ENCODE measurements around the gene NR0B1. TPM values are rescaled to one million over a fixed set of nuclear protein-coding genes. Genes with fewer than 3 reads are reported as not detected.

The NR0B1 gene
- polyA plus RNA-seq, 1 of the 3 experiments (the other 2 are of a cell fraction) = 2.2 TPM

DNA sequence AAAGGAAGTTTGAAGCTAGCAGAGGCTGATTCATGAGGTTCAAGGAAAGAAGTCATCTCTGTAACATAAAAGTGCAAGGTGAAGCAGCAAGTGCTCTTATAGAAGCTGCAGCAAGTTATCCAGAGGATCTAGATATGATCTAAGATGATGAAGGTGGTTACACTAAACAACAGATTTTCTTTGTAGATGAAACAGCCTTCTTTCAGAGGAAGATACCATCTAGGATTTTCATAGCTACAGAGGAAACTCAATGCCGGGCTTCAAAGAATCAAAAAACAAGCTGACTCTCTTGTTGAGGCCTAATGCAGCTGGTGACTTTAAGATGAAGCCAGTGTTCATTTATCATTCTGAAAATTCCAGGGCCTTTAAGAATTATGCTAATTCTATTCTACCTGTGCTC lies 28.8 kb downstream of the NR0B1 start (continued):
- TF ChIP-seq, protein P1, sequence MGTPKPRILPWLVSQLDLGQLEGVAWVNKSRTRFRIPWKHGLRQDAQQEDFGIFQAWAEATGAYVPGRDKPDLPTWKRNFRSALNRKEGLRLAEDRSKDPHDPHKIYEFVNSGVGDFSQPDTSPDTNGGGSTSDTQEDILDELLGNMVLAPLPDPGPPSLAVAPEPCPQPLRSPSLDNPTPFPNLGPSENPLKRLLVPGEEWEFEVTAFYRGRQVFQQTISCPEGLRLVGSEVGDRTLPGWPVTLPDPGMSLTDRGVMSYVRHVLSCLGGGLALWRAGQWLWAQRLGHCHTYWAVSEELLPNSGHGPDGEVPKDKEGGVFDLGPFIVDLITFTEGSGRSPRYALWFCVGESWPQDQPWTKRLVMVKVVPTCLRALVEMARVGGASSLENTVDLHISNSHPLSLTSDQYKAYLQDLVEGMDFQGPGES (IDR thresholded peaks at IDR 0.05; ENCODE audit: low read depth, low read length) = no peak

DNA sequence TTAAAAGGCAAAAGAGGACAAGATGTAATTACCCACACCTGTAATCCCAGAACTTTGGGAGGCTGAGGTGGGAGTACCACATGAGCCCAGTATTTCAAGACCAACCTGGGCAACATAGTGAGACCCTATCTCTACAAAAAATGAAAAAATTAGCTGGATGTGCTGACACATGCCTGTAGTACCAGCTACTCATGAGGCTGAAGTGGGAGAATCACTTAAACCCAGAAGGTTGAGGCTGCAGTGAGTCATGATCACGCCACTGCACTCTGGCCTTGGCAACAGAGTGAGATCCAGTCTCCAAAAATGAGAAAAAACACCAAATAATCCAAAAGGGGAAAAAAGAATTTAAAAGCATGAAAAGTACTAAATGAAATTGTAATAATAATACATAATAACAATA lies 30.8 kb downstream of the NR0B1 start:
- H4K20me1 ChIP-seq (ENCODE audit: insufficient read depth) = no peaks in the 10 kb centered on the region
- no peaks in the 10 kb centered on the region for H3F3A ChIP-seq (replicated peaks; ENCODE audit: insufficient read depth)
- no peaks in the 10 kb centered on the region for H3K36me3 ChIP-seq (replicated peaks in 1 of 2; ENCODE audit: control insufficient read depth in 1 of 2, insufficient read depth in 2 of 2, low read length in 1 of 2)
- H3K4me2 ChIP-seq = no peak overlapping the region
- H2AFZ ChIP-seq (ENCODE audit: low read depth) = no peak overlapping the region
- no peak overlapping the region for H3K9ac ChIP-seq
- no peak overlapping the region for H3K4me3 ChIP-seq (ENCODE audit: low read depth in 2 of 2, low read length in 1 of 2)
- no peaks in the 10 kb centered on the region for H3K9me3 ChIP-seq
- no peak overlapping the region for H3K27ac ChIP-seq (ENCODE audit: low read depth in 2 of 2, low read length in 1 of 2)
- ChIA-PET POLR2A (no interaction called here), CTCF (no interaction called here)
- H3K27me3 ChIP-seq (ENCODE audit: insufficient read depth) = no peaks in the 10 kb centered on the region
- 64% methylated on average over 1 of the region's 1 CpG for WGBS (ENCODE audit: low lambda C conversion rate)
- H3K4me1 ChIP-seq (ENCODE audit: control insufficient read depth in 1 of 2, insufficient read depth in 2 of 2, low read depth in 1 of 2, low read length in 1 of 2) = peaks cover 0 to 5% of the 10 kb centered on the region in 2 experiments; a peak in 1 of 4 replicates
- no peak for DNase-seq
- TF ChIP-seq GATA2 (CRISPR knock-in tag; IDR thresholded peaks at IDR 0.05) (no peak), ELF1 (IDR thresholded peaks at IDR 0.05) (no peak), MEF2A (IDR thresholded peaks at IDR 0.05; ENCODE audit: borderline replicate concordance, low read depth) (no peak), YY1 (IDR thresholded peaks at IDR 0.05; ENCODE audit: low read depth) (no peak), RCOR1 (IDR thresholded peaks at IDR 0.05; ENCODE audit: low read length) (no peak), SMC3 (IDR thresholded peaks at IDR 0.05; ENCODE audit: low read depth, low read length) (no peak), EP300 (IDR thresholded peaks at IDR 0.05; ENCODE audit: borderline replicate concordance in 1 of 2, low read depth in 1 of 2, low read length in 1 of 2) (no peak), FOXJ3 (CRISPR knock-in tag; IDR thresholded peaks at IDR 0.05) (no peak)
- TF ChIP-seq, protein P2, sequence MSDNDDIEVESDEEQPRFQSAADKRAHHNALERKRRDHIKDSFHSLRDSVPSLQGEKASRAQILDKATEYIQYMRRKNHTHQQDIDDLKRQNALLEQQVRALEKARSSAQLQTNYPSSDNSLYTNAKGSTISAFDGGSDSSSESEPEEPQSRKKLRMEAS (IDR thresholded peaks at IDR 0.05; ENCODE audit: low read depth) = no peak
- TF ChIP-seq, protein P3, sequence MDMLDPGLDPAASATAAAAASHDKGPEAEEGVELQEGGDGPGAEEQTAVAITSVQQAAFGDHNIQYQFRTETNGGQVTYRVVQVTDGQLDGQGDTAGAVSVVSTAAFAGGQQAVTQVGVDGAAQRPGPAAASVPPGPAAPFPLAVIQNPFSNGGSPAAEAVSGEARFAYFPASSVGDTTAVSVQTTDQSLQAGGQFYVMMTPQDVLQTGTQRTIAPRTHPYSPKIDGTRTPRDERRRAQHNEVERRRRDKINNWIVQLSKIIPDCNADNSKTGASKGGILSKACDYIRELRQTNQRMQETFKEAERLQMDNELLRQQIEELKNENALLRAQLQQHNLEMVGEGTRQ (IDR thresholded peaks at IDR 0.05; ENCODE audit: borderline replicate concordance, low read depth, low read length) = no peak
- H3K9me2 ChIP-seq = no peaks in the 10 kb centered on the region
- no peaks in the 10 kb centered on the region for H3K79me2 ChIP-seq (ENCODE audit: insufficient read depth)

DNA sequence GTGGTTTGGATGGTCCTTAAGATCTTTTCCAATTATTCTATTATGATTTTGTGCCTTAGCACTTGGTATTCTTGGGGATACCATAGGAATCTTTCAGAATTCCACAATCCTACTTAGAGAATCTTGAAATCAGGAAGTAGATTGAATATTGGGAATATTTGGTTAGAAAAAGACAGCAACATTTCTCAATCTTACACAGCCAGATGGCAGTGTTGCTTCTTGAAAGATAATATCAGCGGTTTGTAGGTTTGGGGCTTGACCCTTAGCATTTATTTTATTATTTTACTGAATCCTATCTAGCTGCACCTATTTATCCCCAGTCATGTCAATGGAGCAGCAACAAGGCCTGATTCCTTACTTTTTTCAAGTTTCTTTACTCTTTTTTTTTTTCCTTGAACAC lies 33.7 kb downstream of the NR0B1 start:
- Histone ChIP-seq H4K20me1 (ENCODE audit: insufficient read depth) (no peaks in the 10 kb centered on the region), H3K9ac (no peak overlapping the region), H3K4me3 (ENCODE audit: low read depth in 2 of 2, low read length in 1 of 2) (no peak overlapping the region), H2AFZ (ENCODE audit: low read depth) (no peak overlapping the region), H3K79me2 (ENCODE audit: insufficient read depth) (no peaks in the 10 kb centered on the region), H3K4me1 (ENCODE audit: control insufficient read depth in 1 of 2, insufficient read depth in 2 of 2, low read depth in 1 of 2, low read length in 1 of 2) (no peaks in the 10 kb centered on the region), H3F3A (replicated peaks; ENCODE audit: insufficient read depth) (no peaks in the 10 kb centered on the region), H3K4me2 (no peak overlapping the region), H3K27ac (ENCODE audit: low read depth in 2 of 2, low read length in 1 of 2) (no peak overlapping the region), H3K9me3 (no peaks in the 10 kb centered on the region), H3K9me2 (no peaks in the 10 kb centered on the region), H3K36me3 (replicated peaks in 1 of 2; ENCODE audit: control insufficient read depth in 1 of 2, insufficient read depth in 2 of 2, low read length in 1 of 2) (no peaks in the 10 kb centered on the region), H3K27me3 (ENCODE audit: insufficient read depth) (no peaks in the 10 kb centered on the region; the same call in 1 of the 2 replicates)
- POLR2A ChIA-PET = no interaction called here
- TF ChIP-seq NFIC (IDR thresholded peaks at IDR 0.05; ENCODE audit: borderline replicate concordance) (no peak), GATA2 (CRISPR knock-in tag; IDR thresholded peaks at IDR 0.05) (no peak), FOSL2 (IDR thresholded peaks at IDR 0.05; ENCODE audit: borderline replicate concordance, low read depth) (no peak), GABPA (IDR thresholded peaks at IDR 0.05; ENCODE audit: low read depth) (no peak), SMC3 (IDR thresholded peaks at IDR 0.05; ENCODE audit: low read depth, low read length) (peak; percentile 53), FOXJ3 (CRISPR knock-in tag; IDR thresholded peaks at IDR 0.05) (no peak), RAD21 (IDR thresholded peaks at IDR 0.05; ENCODE audit: low read length) (peak; percentile 52), RCOR1 (IDR thresholded peaks at IDR 0.05; ENCODE audit: low read length) (no peak)
- TF ChIP-seq, protein P4, sequence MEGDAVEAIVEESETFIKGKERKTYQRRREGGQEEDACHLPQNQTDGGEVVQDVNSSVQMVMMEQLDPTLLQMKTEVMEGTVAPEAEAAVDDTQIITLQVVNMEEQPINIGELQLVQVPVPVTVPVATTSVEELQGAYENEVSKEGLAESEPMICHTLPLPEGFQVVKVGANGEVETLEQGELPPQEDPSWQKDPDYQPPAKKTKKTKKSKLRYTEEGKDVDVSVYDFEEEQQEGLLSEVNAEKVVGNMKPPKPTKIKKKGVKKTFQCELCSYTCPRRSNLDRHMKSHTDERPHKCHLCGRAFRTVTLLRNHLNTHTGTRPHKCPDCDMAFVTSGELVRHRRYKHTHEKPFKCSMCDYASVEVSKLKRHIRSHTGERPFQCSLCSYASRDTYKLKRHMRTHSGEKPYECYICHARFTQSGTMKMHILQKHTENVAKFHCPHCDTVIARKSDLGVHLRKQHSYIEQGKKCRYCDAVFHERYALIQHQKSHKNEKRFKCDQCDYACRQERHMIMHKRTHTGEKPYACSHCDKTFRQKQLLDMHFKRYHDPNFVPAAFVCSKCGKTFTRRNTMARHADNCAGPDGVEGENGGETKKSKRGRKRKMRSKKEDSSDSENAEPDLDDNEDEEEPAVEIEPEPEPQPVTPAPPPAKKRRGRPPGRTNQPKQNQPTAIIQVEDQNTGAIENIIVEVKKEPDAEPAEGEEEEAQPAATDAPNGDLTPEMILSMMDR (IDR thresholded peaks at IDR 0.05) = peak; percentile 70
- TF ChIP-seq, protein P3 (IDR thresholded peaks at IDR 0.05; ENCODE audit: borderline replicate concordance, low read depth, low read length) = no peak
- TF ChIP-seq, protein P5, sequence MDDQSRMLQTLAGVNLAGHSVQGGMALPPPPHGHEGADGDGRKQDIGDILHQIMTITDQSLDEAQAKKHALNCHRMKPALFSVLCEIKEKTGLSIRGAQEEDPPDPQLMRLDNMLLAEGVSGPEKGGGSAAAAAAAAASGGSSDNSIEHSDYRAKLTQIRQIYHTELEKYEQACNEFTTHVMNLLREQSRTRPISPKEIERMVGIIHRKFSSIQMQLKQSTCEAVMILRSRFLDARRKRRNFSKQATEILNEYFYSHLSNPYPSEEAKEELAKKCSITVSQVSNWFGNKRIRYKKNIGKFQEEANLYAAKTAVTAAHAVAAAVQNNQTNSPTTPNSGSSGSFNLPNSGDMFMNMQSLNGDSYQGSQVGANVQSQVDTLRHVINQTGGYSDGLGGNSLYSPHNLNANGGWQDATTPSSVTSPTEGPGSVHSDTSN (IDR thresholded peaks at IDR 0.05) = no peak
- 0% methylated on average over 1 of the region's 1 CpG for WGBS (ENCODE audit: low lambda C conversion rate)
- DNase-seq = no peak
- CTCF ChIA-PET = no interaction called here
